A549 treated with ZK216348 at 1 μM for 4 hours (cell line): Measurements from ENCODE around the gene FAM229B. TPM values are rescaled to one million over a fixed set of nuclear protein-coding genes. Genes with fewer than 3 reads are reported as not detected.

Source experiments
- total RNA-seq: library from RNA; stranded (reverse); fragments of 200-300 nt; extraction: Qiagen RNA extraction; gene quantifications from 5 replicates; pipeline ENCODE4 v1.2.3, GENCODE V29; 2022; ENCODE audit warnings: low read depth

FAM229B gene, protein sequence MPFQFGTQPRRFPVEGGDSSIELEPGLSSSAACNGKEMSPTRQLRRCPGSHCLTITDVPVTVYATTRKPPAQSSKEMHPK
- 4.7 to 10.6 TPM (median 8.7 TPM) in 5 replicates for total RNA-seq

DNA sequence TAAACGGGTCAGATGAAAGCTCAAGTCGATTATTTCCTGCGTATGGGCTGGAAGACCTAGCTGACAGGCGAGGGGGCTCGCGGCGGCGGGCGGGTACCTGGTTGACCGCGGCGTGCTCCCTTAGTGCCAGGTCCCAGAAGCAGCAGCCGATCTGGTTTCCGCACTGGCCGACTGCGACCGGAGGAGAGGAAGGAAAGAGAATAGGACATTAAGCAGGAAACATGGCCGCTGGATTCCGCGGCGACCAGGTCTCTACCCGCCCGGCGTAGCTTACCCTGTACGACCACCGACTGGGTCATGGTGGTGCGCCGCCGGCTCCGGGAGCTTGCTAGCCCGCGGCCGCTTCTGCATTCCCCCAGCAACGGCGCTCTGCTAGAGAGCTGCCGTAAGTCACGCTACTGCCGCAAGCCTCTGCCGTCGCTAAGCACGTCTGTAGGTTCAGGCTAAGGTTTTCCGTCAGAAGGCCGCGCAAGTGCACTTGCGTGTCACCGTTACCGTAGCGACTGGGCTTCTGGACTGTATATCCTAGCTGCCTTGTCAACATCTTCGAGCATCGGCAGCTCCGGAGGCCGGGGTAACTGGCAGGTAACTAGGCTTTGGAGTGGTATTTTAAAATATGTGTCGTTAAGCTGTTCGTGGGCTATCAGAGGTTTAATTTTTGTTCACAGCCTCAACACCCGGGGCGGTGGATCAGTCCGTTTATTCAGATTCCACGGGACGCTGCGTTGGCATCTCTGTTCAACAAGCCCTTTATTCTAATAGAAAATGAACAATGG is at the start of gene FAM229B, which contains the start of gene TUBE1:
Gene FAM229B, plus strand, starts transcription at position 456 of the 776 bp plus-strand sequence. CDS start 11,693 bp downstream, outside the sequence.
Gene TUBE1, minus strand, starts transcription at position 347 of the 776 bp plus-strand sequence. Its CDS starts 48 bp downstream, at position 299.

DNA sequence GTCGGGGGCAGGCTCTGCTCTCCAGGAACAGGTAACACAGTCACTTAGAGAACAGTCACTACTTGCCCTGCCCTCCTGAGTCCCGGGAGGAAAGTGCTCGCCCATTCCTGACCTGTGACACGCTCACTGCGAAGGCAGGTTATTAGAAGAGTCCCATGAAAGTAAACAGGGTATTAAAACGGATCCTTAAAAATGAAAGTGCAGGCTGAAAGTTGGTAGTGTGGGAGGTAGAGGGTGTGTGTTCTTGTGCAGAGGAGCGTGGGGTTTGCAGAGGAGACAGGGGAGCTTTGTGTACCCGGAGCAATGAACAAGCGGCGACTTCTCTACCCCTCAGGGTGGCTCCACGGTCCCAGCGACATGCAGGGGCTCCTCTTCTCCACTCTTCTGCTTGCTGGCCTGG is 33.4 kb upstream of the FAM229B start, which contains the start of gene CCN6:
Gene CCN6, plus strand, starts transcription at position 104 of the 400 bp plus-strand sequence. Its CDS starts 254 bp downstream, at position 358.

Other genes starting within 250 kb of the FAM229B start
- gene FYN, start 214.1 kb upstream of the FAM229B start, total RNA-seq, result 4.2 to 7.4 TPM (median 5.0 TPM) in 5 replicates
- gene CCN6, start 33.5 kb upstream of the FAM229B start, total RNA-seq, result not detected in 5 replicates
- 5.6 to 8.4 TPM (median 6.1 TPM) in 5 replicates for gene TUBE1, start 109 bp upstream of the FAM229B start, total RNA-seq
- 0.71 to 1.4 TPM (median 1.2 TPM) in 5 replicates for gene LAMA4, start 167.0 kb downstream of the FAM229B start, total RNA-seq